ENCODE measurements around the gene FAR2.

Gene FAR2

GRCh38 chr12:29200586-29200985 lies 51.5 kb downstream of the FAR2 start:
- no peak for ATAC-seq (replicated peaks)
- H3K9me3 Mint-ChIP-seq, result no peaks in the 10 kb centered on the region
- H3K4me1 Mint-ChIP-seq (ENCODE audit: low read depth in 2 of 2), result no peaks in the 10 kb centered on the region
- H3K27me3 Mint-ChIP-seq, result no peaks in the 10 kb centered on the region
- no peak overlapping the region for H3K4me3 Mint-ChIP-seq
- no peak for DNase-seq
- no peaks in the 10 kb centered on the region for H3K36me3 Mint-ChIP-seq (ENCODE audit: insufficient read depth)
- H3K27ac Mint-ChIP-seq, result no peak overlapping the region

GRCh38 chr12:29201296-29201695 lies 52.2 kb downstream of the FAR2 start:
- Mint-ChIP-seq H3K27me3 (no peaks in the 10 kb centered on the region), H3K4me1 (ENCODE audit: low read depth in 2 of 2) (no peaks in the 10 kb centered on the region), H3K9me3 (no peaks in the 10 kb centered on the region), H3K36me3 (ENCODE audit: insufficient read depth) (no peaks in the 10 kb centered on the region), H3K4me3 (no peak overlapping the region), H3K27ac (no peak overlapping the region)
- ATAC-seq (replicated peaks) (no peak), DNase-seq (no peak)

DNA sequence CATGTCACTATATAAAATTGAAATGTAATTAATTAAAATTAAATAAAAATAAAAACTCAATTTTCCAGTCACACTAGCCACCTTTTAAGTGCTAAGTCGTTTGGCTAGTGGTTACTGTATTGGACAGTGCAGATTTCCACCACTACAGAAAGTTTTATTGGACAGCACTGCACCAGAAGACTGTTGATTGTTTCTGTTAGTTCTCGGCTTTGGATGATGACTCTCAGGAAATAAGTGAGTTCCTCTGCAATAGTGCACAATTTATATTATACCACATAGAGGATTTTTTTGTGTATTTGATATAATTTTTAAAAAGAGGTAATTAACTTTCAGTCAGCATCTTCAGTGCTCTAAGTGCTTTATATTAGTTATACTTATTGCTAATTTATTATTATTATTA lies 52.7 kb downstream of the FAR2 start:
- H3K4me3 Mint-ChIP-seq, result no peak overlapping the region
- no peaks in the 10 kb centered on the region for H3K27me3 Mint-ChIP-seq
- DNase-seq (no peak), ATAC-seq (replicated peaks) (no peak)
- no peak overlapping the region for H3K27ac Mint-ChIP-seq
- no peaks in the 10 kb centered on the region for H3K4me1 Mint-ChIP-seq (ENCODE audit: low read depth in 2 of 2)
- no peaks in the 10 kb centered on the region for H3K9me3 Mint-ChIP-seq
- no peaks in the 10 kb centered on the region for H3K36me3 Mint-ChIP-seq (ENCODE audit: insufficient read depth)

DNA sequence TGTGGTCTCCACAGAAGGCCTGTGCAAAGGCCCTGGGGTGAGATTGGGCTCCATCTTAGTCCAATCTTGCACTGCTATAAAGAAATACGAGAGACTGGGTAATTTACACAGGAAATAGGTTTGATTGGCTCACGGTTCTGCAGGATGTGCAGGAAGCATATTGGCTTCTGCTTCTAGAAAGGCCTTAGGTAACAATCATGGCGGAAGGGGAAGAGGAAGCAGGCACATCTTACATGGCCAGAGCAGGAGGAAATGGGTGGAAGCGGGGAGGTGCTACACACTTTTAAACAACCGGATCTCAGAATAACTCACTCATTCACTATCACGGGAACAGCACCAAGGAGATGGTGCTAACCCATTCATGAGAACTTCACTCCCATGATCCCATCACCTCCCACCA lies 55.4 kb downstream of the FAR2 start:
- DNase-seq (no peak), ATAC-seq (replicated peaks) (no peak)
- Mint-ChIP-seq H3K4me1 (ENCODE audit: low read depth in 2 of 2) (peaks cover 0 to 4% of the 10 kb centered on the region in 2 donors), H3K36me3 (ENCODE audit: insufficient read depth) (no peaks in the 10 kb centered on the region), H3K4me3 (no peak overlapping the region), H3K27ac (no peak overlapping the region), H3K27me3 (no peaks in the 10 kb centered on the region), H3K9me3 (no peaks in the 10 kb centered on the region)

- Mint-ChIP-seq H3K9me3 (no peaks in the 10 kb centered on the region), H3K4me3 (no peak overlapping the region), H3K36me3 (ENCODE audit: insufficient read depth) (no peaks in the 10 kb centered on the region), H3K27ac (no peak overlapping the region), H3K4me1 (ENCODE audit: low read depth in 2 of 2) (peaks cover 0 to 4% of the 10 kb centered on the region in 2 donors), H3K27me3 (no peaks in the 10 kb centered on the region)
- no peak for ATAC-seq (replicated peaks)
- no peak for DNase-seq
Observed at GRCh38 chr12:29207120-29207519, 58.0 kb downstream of the FAR2 start.

DNA sequence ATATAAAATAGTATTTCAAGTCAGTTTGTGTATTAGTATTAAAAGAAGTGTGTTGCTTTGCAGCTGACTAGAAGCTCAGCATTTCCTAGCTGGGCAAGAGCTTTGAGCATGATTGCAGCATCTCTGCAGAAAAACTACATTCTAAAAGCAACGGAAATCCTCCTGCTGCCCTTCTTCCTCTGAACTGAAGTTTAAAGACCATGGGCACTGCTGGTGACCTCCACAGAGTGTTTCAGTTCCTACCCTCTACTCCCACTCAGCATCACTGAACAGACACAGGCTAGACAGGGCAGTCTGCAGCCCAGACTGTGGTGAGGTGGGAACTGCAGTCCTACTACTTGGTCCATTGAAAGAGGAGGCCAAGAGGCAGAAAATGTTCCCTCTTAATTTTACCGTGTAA lies 59.0 kb downstream of the FAR2 start:
- H3K27me3 Mint-ChIP-seq, result no peaks in the 10 kb centered on the region
- H3K36me3 Mint-ChIP-seq (ENCODE audit: insufficient read depth), result no peaks in the 10 kb centered on the region
- ATAC-seq (replicated peaks) (no peak), DNase-seq (no peak)
- no peak overlapping the region for H3K27ac Mint-ChIP-seq
- H3K4me3 Mint-ChIP-seq, result no peak overlapping the region
- peaks cover 0 to 4% of the 10 kb centered on the region in 2 donors for H3K4me1 Mint-ChIP-seq (ENCODE audit: low read depth in 2 of 2)
- H3K9me3 Mint-ChIP-seq, result no peaks in the 10 kb centered on the region

DNA sequence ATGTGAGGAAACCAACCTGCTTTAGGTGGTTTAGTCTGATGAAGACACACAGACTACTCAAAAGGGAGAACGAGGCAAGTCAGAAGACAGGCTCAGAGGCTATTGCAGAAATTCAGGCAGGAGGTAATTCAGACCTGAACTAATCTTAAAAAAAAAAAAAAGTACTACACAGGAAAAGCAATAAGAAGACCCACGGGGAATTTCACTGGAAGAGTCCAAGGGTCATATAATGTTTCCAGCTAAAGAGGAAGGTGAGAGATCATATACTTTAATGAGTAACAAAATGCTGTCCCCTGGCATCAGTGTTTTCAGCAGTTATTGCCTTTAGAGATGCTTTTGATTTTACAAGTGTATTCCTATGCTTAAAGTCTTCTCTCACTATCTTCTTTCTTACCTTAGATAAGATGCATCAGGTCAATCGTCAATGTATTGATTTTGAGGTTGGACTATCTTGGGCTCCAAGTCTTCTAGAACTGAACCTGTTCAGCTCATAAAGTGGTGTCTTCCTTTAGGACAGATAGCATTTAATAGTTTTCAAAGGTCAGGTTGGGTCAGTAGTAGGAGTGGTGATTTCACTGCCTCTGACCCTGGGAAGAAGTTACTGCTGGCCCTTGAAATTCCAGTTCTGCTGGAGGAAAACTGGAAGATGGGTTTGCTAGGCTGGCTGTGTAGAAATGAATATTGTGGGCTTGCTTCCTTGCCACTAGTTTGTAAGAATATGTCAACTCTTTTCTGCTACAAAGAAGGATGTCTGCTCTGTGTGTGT lies 60.0 kb downstream of the FAR2 start:
- Mint-ChIP-seq H3K27me3 (no peaks in the 10 kb centered on the region), H3K4me1 (ENCODE audit: low read depth in 2 of 2) (peaks cover 0 to 4% of the 10 kb centered on the region in 2 donors), H3K4me3 (no peak overlapping the region), H3K27ac (no peak overlapping the region), H3K9me3 (no peaks in the 10 kb centered on the region), H3K36me3 (ENCODE audit: insufficient read depth) (no peaks in the 10 kb centered on the region)
- DNase-seq, result no peak
- ATAC-seq (replicated peaks), result no peak

DNA sequence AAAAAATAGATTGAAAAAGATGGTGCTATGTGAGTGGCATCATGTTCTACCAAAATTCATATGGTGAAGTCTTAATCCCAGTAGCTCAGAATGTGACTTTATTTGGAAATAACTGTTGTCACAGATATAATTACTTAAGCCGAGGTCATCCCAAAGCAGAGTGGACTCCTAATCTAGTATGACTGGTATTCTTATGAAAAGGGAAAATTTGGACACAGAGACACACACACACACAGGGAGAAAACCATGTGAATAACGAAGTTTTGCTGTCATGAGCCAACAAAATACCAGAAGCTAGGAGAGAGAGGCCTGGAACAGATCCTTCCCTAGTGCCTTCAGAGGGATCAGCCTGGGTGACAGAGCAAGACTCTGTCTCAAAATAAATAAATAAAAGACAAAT lies 62.6 kb downstream of the FAR2 start:
- H3K27me3 Mint-ChIP-seq, result no peaks in the 10 kb centered on the region
- no peak overlapping the region for H3K4me3 Mint-ChIP-seq
- H3K36me3 Mint-ChIP-seq (ENCODE audit: insufficient read depth), result no peaks in the 10 kb centered on the region
- ATAC-seq (replicated peaks) (no peak), DNase-seq (no peak)
- H3K27ac Mint-ChIP-seq, result no peak overlapping the region
- peaks cover 0 to 4% of the 10 kb centered on the region in 2 donors for H3K4me1 Mint-ChIP-seq (ENCODE audit: low read depth in 2 of 2)
- no peaks in the 10 kb centered on the region for H3K9me3 Mint-ChIP-seq

DNA sequence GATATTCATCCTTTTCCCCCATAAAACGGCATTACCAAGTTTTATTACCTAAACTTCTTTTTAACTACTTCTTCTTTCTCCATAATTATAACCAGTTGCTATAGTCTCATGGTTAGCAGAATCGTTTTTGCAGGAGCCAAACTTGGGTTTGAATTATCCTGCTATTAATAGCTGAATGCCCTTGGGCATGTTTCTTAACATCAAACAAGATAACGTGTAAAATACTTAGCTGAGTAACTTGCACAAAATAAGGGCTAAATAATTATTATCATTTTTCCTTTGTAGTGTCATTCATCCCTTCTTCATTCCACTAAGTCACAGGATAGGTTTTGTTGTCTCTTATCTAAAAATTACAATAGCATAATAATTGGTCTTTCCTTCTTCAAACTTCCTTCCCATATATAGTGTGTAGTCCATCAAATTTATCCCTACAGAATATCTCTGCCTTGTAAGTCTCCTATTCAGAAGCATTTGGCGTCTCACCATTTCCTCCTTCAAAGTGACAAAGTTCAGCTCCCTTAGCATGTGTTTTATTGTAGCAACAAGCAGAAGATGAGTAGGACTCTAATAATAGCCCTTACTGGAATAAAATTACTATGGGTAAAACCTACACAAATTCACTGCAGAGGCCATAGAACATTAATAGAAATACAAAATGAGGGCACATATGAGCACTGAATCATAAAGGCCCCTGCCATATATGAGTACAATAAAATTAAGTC lies 63.8 kb downstream of the FAR2 start:
- no peak for ATAC-seq (replicated peaks)
- no peaks in the 10 kb centered on the region for H3K9me3 Mint-ChIP-seq
- no peak for DNase-seq
- no peaks in the 10 kb centered on the region for H3K36me3 Mint-ChIP-seq (ENCODE audit: insufficient read depth)
- no peak overlapping the region for H3K27ac Mint-ChIP-seq
- H3K4me3 Mint-ChIP-seq, result no peak overlapping the region
- no peaks in the 10 kb centered on the region for H3K27me3 Mint-ChIP-seq
- H3K4me1 Mint-ChIP-seq (ENCODE audit: low read depth in 2 of 2), result peaks cover 0 to 4% of the 10 kb centered on the region in 2 donors

- H3K4me1 Mint-ChIP-seq (ENCODE audit: low read depth in 2 of 2), result no peaks in the 10 kb centered on the region
- H3K4me3 Mint-ChIP-seq, result no peak overlapping the region
- ATAC-seq (replicated peaks) (no peak), DNase-seq (no peak)
- no peaks in the 10 kb centered on the region for H3K27me3 Mint-ChIP-seq
- H3K27ac Mint-ChIP-seq, result no peak overlapping the region
- no peaks in the 10 kb centered on the region for H3K36me3 Mint-ChIP-seq (ENCODE audit: insufficient read depth)
- no peaks in the 10 kb centered on the region for H3K9me3 Mint-ChIP-seq
Observed at GRCh38 chr12:29216266-29216665, 67.2 kb downstream of the FAR2 start.

DNA sequence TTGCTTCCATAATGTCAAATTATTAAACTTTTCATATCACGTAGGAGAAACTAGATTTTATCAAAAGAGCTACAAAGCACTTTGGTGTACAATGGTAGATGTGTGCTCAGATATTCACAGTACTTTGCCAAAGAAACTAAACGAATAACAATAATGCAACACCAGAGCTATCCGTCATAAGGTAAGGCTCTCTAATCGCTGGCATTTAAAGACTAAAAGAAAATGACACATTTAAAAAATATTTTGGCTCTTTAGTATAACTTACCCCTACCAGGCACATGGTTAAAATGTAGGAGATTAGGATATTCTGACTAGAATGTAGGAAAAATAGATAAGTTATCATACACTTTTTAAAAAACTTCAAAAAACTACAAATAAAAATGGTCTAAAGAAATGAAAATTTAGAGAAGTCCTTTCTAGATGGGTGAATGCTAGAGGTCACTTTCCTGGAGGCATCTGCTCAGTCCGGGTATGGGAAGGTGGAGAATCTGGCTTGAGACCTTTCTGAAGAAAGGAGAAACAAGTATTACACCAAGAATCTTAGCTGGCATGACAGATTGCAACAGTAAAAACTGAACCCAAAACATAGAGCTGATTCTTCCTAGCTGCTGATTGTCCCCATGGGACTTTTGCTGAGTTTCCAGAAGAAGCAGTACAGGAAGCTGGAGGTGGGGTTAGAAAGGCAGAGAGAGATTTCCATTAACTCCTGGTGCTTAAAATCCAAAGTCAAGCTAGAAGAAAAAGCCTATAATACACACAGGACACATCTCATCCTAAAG lies 67.9 kb downstream of the FAR2 start:
- Mint-ChIP-seq H3K9me3 (no peaks in the 10 kb centered on the region), H3K27ac (no peak overlapping the region), H3K27me3 (no peaks in the 10 kb centered on the region), H3K4me3 (no peak overlapping the region), H3K36me3 (ENCODE audit: insufficient read depth) (no peaks in the 10 kb centered on the region), H3K4me1 (ENCODE audit: low read depth in 2 of 2) (no peaks in the 10 kb centered on the region)
- DNase-seq (no peak), ATAC-seq (replicated peaks) (no peak)

DNA sequence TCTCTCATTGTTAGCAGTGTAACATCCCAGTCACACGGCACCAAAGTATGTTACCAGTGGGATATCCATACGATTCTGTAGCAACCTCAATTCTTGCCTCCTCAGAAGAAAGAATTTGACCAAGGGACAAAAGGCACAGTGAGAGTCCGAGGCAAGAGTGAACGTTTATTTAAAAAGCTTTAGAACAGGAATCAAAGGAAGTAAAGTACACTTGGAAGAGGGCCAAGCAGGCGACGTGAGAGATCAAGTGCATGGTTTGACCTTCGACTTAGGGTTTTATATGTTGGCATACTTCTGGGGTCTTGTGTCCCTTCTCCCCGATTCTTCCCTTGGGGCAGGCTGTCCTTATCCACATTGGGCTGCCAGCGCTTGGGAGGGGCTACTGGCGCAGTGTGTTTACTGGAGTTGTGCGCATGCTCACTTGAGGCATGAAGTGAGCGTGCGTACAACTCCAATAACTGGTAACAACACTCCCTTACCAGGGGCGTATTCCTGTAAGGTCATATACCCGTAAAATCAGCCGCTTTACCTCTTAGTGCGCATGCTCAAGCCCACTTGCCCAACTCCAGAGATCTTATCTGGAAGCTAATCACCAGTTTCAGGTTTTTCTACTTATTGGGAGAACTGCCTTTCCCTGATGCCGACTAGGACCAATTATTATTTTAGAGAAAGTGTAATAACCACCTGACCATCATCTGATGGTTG lies 71.7 kb downstream of the FAR2 start:
- Mint-ChIP-seq H3K4me3 (no peak overlapping the region), H3K4me1 (ENCODE audit: low read depth in 2 of 2) (peaks cover 0 to 2% of the 10 kb centered on the region in 2 donors), H3K36me3 (ENCODE audit: insufficient read depth) (no peaks in the 10 kb centered on the region), H3K9me3 (no peaks in the 10 kb centered on the region), H3K27me3 (no peaks in the 10 kb centered on the region), H3K27ac (no peak overlapping the region)
- DNase-seq (no peak), ATAC-seq (replicated peaks) (no peak)

DNA sequence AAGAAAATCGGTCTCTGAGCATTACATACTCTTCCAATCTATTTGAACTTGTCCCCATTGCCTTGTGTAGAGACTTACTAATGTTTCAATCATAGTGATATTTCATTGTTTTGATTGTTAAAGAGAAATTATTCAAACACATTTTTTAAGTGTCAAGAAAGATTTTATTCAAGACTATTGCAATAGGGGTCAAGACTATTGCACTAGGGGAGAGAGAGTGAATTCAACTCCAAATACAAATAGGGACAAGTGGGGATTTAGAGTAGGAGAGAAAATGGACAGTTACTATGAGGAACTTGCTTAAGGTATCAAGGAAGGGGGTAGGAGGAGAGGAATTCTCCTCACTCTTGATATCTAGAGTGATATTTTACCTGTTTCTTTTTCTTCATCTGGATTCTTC lies 73.1 kb downstream of the FAR2 start:
- Mint-ChIP-seq H3K9me3 (no peaks in the 10 kb centered on the region), H3K27ac (no peak overlapping the region), H3K27me3 (no peaks in the 10 kb centered on the region), H3K36me3 (ENCODE audit: insufficient read depth) (no peaks in the 10 kb centered on the region), H3K4me3 (no peak overlapping the region), H3K4me1 (ENCODE audit: low read depth in 2 of 2) (peaks cover 0 to 2% of the 10 kb centered on the region in 2 donors)
- DNase-seq (no peak), ATAC-seq (replicated peaks) (no peak)
